HFFc6 (cell line): ENCODE results near the gene PDE4D. TPM values are rescaled to one million over a fixed set of nuclear protein-coding genes. Genes with fewer than 3 reads are reported as not detected.

Experiments
- DNase-seq: peaks from one replicate; pipeline ENCODE4 v3.0.0-alpha.2; 2018
- H3K27ac Mint-ChIP-seq: 2 replicates; pipeline ENCODE4 v1.8.0; 2020; ENCODE audit warnings: mild to moderate bottlenecking, mixed read lengths
- H3K27me3 Mint-ChIP-seq: 2 replicates; pipeline ENCODE4 v1.8.0; 2021; ENCODE audit warnings: mild to moderate bottlenecking, moderate library complexity, mixed read lengths; ENCODE audit not compliant: insufficient read depth
- H3K36me3 Mint-ChIP-seq: 2 replicates; pipeline ENCODE4 v1.8.0; 2021; ENCODE audit warnings: low read depth, mixed read lengths
- H3K4me1 Mint-ChIP-seq: 2 replicates; pipeline ENCODE4 v1.8.0; 2020; ENCODE audit warnings: low read depth, mixed read lengths
- H3K4me3 Mint-ChIP-seq: 2 replicates; pipeline ENCODE4 v1.8.0; 2020; ENCODE audit warnings: mild to moderate bottlenecking, moderate library complexity, mixed read lengths
- H3K9me3 Mint-ChIP-seq: 2 replicates; pipeline ENCODE4 v1.8.0; 2020; ENCODE audit warnings: mild to moderate bottlenecking, mixed read lengths
- CTCF ChIP-seq: fragments of 200-600 bp; sonication (generic); IDR thresholded peaks from 2 replicates; pipeline ENCODE4 v1.5.0; 2021; ENCODE audit warnings: antibody characterized with exemption, mild to moderate bottlenecking
- total RNA-seq, 6 experiments: library from RNA; stranded (reverse); fragmentation: NEBNext Ultra II Directional; extraction: Animal tissue kit (Norgen Biotek cat#: 25700); gene quantifications; 2 replicates in 1 of 6; 3 replicates in 5 of 6; pipeline ENCODE4 v1.2.3, GENCODE V29; 2021

Gene PDE4D
- total RNA-seq, 6 experiments from 2014 or later: 1.8 to 7.3 (median 6.2) TPM

DNA sequence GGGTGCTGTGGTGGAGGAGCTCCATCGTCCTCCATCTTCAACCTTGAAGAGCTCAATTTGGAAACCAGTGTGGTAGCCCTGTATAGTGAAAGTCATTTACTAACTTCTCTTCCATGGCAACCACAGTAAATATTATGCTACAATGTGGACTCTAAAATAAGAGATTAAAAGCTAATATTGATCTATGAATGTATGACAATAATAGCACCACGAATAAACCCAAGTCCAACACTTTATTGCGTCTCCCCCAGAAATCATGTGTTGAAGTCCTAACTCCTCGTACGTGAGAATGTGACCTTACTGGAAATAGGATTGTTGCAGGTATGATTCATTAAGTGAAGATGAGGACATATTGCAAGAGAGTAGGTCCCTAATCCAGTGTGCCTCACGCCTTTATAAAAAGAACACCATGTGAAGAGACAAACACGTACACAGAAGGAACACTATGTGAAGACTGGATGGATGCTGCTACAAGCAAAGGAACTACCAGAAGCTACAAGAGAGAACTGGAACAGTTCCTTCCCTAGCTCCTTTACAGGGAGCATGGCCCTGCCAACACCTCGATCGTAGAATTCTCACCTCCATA lies 276.2 kb downstream of the PDE4D start:
- Mint-ChIP-seq H3K27me3 (no peaks in the 10 kb centered on the region), H3K4me1 (peaks cover 8% of the 10 kb centered on the region), H3K4me3 (no peak overlapping the region), H3K9me3 (peaks cover 3% of the 10 kb centered on the region; the same call in 1 of the 2 replicates), H3K27ac (no peak overlapping the region), H3K36me3 (no peaks in the 10 kb centered on the region)
- DNase-seq: no peak
- no peak for TF ChIP-seq CTCF

GRCh38 chr5:59616413-59616812 lies 277.1 kb downstream of the PDE4D start:
- no peak for DNase-seq
- H3K27ac Mint-ChIP-seq: no peak overlapping the region
- no peaks in the 10 kb centered on the region for H3K36me3 Mint-ChIP-seq
- no peaks in the 10 kb centered on the region for H3K27me3 Mint-ChIP-seq
- H3K9me3 Mint-ChIP-seq: peaks cover 3% of the 10 kb centered on the region; the same call in 1 of the 2 replicates
- no peak overlapping the region for H3K4me3 Mint-ChIP-seq
- H3K4me1 Mint-ChIP-seq: peaks cover 8% of the 10 kb centered on the region
- TF ChIP-seq CTCF: no peak

- Mint-ChIP-seq H3K27ac (no peak overlapping the region), H3K4me1 (peaks cover 8% of the 10 kb centered on the region), H3K4me3 (no peak overlapping the region), H3K9me3 (peaks cover 3% of the 10 kb centered on the region; the same call in 1 of the 2 replicates), H3K36me3 (no peaks in the 10 kb centered on the region), H3K27me3 (no peaks in the 10 kb centered on the region)
- peak; percentile 13 for DNase-seq
- TF ChIP-seq CTCF: no peak
Measured at GRCh38 chr5:59615272-59615671, 278.3 kb downstream of the PDE4D start.

- TF ChIP-seq CTCF: no peak
- peaks cover 5% of the 10 kb centered on the region for H3K27me3 Mint-ChIP-seq
Measured at GRCh38 chr5:59609501-59610265, 283.8 kb downstream of the PDE4D start.

GRCh38 chr5:59608745-59609144 lies 284.8 kb downstream of the PDE4D start:
- DNase-seq: peak; percentile 6
- no peak for TF ChIP-seq CTCF
- peaks cover 6% of the 10 kb centered on the region; the same call in 1 of the 2 replicates for H3K4me1 Mint-ChIP-seq
- H3K4me3 Mint-ChIP-seq: no peak overlapping the region
- H3K27me3 Mint-ChIP-seq: peaks cover 5% of the 10 kb centered on the region
- no peak overlapping the region for H3K27ac Mint-ChIP-seq
- H3K9me3 Mint-ChIP-seq: peaks cover 3% of the 10 kb centered on the region; the same call in 1 of the 2 replicates
- no peaks in the 10 kb centered on the region for H3K36me3 Mint-ChIP-seq

More at GRCh38 chr5:59609501-59610265, 283.8 kb downstream of the PDE4D start:
- Mint-ChIP-seq H3K36me3 (no peaks in the 10 kb centered on the region), H3K4me3 (no peak overlapping the region), H3K27ac (no peak overlapping the region), H3K4me1 (peaks cover 6% of the 10 kb centered on the region; the same call in 1 of the 2 replicates), H3K9me3 (peaks cover 3% of the 10 kb centered on the region; the same call in 1 of the 2 replicates)
- DNase-seq: no peak
